HG03159 (cell line): ENCODE data around the gene IQSEC1.
"Not testable (repeated sequence)": the region's sequence is repeated elsewhere in the genome, so short reads cannot be mapped to it uniquely, and the experiment has no call there.

ENCODE experiments used
- ATAC-seq: cut with Tn5 transposase; IDR thresholded peaks from one replicate; pipeline ENCODE4 v1.9.1; 2021; ENCODE audit warnings: mild to moderate bottlenecking, moderate library complexity; ENCODE audit not compliant: unreplicated experiment

IQSEC1 gene

DNA sequence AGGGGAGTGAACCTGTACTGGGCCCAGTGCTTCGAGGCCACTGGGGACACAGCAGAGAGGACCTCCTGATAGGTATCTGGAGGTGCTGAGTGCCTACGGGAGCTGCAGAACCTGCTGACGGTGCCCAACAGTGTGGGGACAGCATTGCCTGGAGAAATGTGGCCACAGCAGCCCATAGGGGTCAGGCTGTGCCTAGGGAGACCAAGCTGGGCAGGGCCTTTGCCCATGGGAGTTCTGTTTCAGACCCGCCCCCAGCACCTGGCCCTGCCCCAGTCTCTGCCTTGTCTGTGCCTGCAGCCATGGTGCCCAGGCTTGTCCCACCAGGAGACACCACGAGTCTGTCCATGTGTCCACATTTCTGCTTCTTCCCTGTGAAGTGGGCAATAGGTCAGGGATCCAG lies 216.6 kb downstream of the IQSEC1 start:
- no peak for ATAC-seq

- ATAC-seq: no peak
These were observed 218.7 kb downstream of the IQSEC1 start for GRCh38 chr3:12854565-12854964.

DNA sequence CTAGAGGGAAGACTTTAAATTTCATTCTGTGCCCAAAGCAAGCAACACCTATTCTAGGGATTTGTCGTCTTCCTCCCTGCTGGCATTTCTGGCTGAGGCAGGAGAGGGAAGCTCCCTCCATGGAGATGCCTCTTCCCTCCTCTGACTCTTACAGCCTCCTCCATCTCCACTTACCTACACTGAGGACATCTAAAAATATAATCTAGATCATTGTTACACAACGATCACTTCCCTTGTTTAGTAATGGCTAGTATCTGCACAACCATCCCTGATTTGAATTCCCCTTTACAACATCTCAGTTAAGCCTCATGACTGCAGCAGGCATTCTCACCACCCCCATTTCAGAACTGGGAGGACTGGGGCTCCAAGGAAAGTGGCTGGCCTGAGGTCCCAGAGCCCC lies 219.4 kb downstream of the IQSEC1 start:
- ATAC-seq: not testable (repeated sequence)

GRCh38 chr3:12852201-12852600 lies 221.0 kb downstream of the IQSEC1 start:
- ATAC-seq: no peak
